LNCaP clone FGC (cell line): Measurements from ENCODE around the gene KLF15.

Experiments used
- DNase-seq: peaks from one replicate; pipeline ENCODE4 v3.0.0-alpha.2; 2011; ENCODE audit warnings: low read depth
- H3K4me3 ChIP-seq: 2 replicates; pipeline ENCODE4 v1.5.1; 2011; ENCODE audit warnings: mild to moderate bottlenecking, low read depth, low read length, control low read depth
- CTCF ChIP-seq: IDR thresholded peaks from 2 replicates; pipeline ENCODE4 v1.5.1; 2012; ENCODE audit warnings: mild to moderate bottlenecking; ENCODE audit not compliant: control insufficient read depth, insufficient read depth; ENCODE audit errors: extremely low read depth

KLF15 gene

GRCh38 chr3:126314305-126314789, 42.9 kb downstream of the KLF15 start:
- no peak for DNase-seq
- no peak overlapping the region for H3K4me3 ChIP-seq
- TF ChIP-seq CTCF: 0 out of 2 replicates have a peak, but pooled peaks have one; percentile 7

- TF ChIP-seq CTCF: no peak
- peak; percentile 38 for DNase-seq
- no peak overlapping the region for H3K4me3 ChIP-seq
These were observed 43.5 kb downstream of the KLF15 start for GRCh38 chr3:126313580-126314304.

GRCh38 chr3:126313166-126313565, 44.0 kb downstream of the KLF15 start:
- no peak overlapping the region for H3K4me3 ChIP-seq
- TF ChIP-seq CTCF: no peak
- DNase-seq: no peak

GRCh38 chr3:126312341-126312740, 44.9 kb downstream of the KLF15 start:
- no peak for TF ChIP-seq CTCF
- no peak for DNase-seq
- H3K4me3 ChIP-seq: no peak overlapping the region

- no peak overlapping the region for H3K4me3 ChIP-seq
- no peak for TF ChIP-seq CTCF
- DNase-seq: no peak
These were observed 45.8 kb downstream of the KLF15 start for GRCh38 chr3:126311338-126311978.

GRCh38 chr3:126310816-126311215, 46.4 kb downstream of the KLF15 start:
- no peak for DNase-seq
- no peak for TF ChIP-seq CTCF
- no peak overlapping the region for H3K4me3 ChIP-seq
